Panc1 (cell line): Measurements from ENCODE around the gene MAG. TPM values are rescaled to one million over a fixed set of nuclear protein-coding genes. Genes with fewer than 3 reads are reported as not detected.

Source experiments
- ATAC-seq: fragments of 200-7000 bp; cut with Tn5 transposase; 2 replicates; pipeline ENCODE4 v1.9.1; 2020; ENCODE audit warnings: mild to moderate bottlenecking, moderate library complexity
- BruUV-seq: library from RNA; stranded (reverse); fragments of 400-500 nt; replicated peaks from 2 replicates; lab custom pipeline; 2021; lab: Mats Ljungman, UMichigan
- CTCF ChIA-PET: fragments of 300-600 bp; sonication (Branson Sonifier 250); formaldehyde crosslinking; loops from one replicate; lab custom pipeline; 2022; ENCODE audit warnings: antibody characterized with exemption; lab: Charles Lee
- POLR2A ChIA-PET: fragments of 300-600 bp; sonication (Branson Sonifier 250); formaldehyde crosslinking; loops from one replicate; lab custom pipeline; 2022; ENCODE audit warnings: antibody characterized with exemption; lab: Charles Lee
- DNase-seq: peaks from one replicate; pipeline ENCODE4 v3.0.0-alpha.2; 2010; ENCODE audit warnings: low read depth, low spot score
- H3K27ac ChIP-seq: 2 replicates; pipeline ENCODE4 v1.5.1; 2011; ENCODE audit warnings: mild to moderate bottlenecking, low read length, inconsistent platforms
- H3K27me3 ChIP-seq: fragments of 200-500 bp; sonication (Bioruptor generic); 2 replicates; pipeline ENCODE4 v1.6.0; 2014; ENCODE audit warnings: low read length, inconsistent platforms; ENCODE audit not compliant: control insufficient read depth, insufficient read depth
- H3K36me3 ChIP-seq: fragments of 200-500 bp; sonication (Bioruptor generic); 2 replicates; pipeline ENCODE4 v1.5.1; 2014; ENCODE audit warnings: inconsistent platforms, mild to moderate bottlenecking, low read length, moderate library complexity; ENCODE audit not compliant: control insufficient read depth, insufficient read depth
- H3K4me1 ChIP-seq: 2 replicates; pipeline ENCODE4 v1.5.1; 2011; ENCODE audit warnings: inconsistent platforms, mild to moderate bottlenecking, low read length, moderate library complexity; ENCODE audit not compliant: control insufficient read depth, insufficient read depth
- H3K4me3 ChIP-seq, 2 experiments: 2 replicates each; pipeline ENCODE4 v1.5.1; 2011 to 2012; ENCODE audit warnings: low read depth in 2 of 2, low read length in 2 of 2, mild to moderate bottlenecking in 2 of 2, inconsistent platforms in 1 of 2, moderate library complexity in 1 of 2
- H3K9me3 ChIP-seq: fragments of 200-500 bp; sonication (Bioruptor generic); 2 replicates; pipeline ENCODE4 v1.5.1; 2014; ENCODE audit warnings: low read depth, mild to moderate bottlenecking, inconsistent platforms, low read length, moderate library complexity; ENCODE audit not compliant: control insufficient read depth, insufficient read depth
- CTCF ChIP-seq: fragments of 450-650 bp; IDR thresholded peaks from 2 replicates; pipeline ENCODE4 v1.5.1; 2017; ENCODE audit warnings: mild to moderate bottlenecking
- POLR2AphosphoS5 ChIP-seq: IDR thresholded peaks from 2 replicates; pipeline ENCODE4 v1.6.1; 2012; ENCODE audit warnings: mild to moderate bottlenecking, low read depth, low read length, moderate library complexity
- REST ChIP-seq, 2 experiments: IDR thresholded peaks; 2 replicates each; pipeline ENCODE4 v1.6.1; 2011 to 2012; ENCODE audit warnings: low read depth in 2 of 2, control low read depth in 1 of 2, low read length in 1 of 2, mild to moderate bottlenecking in 1 of 2, moderate library complexity in 1 of 2; ENCODE audit not compliant: insufficient read depth in 1 of 2
- SIN3A ChIP-seq: IDR thresholded peaks from 2 replicates; pipeline ENCODE4 v1.6.1; 2012; ENCODE audit warnings: low read depth, mild to moderate bottlenecking, low read length, moderate library complexity, borderline replicate concordance; ENCODE audit not compliant: insufficient read depth
- TCF7L2 ChIP-seq: IDR thresholded peaks from 2 replicates; pipeline ENCODE4 v1.6.1; 2011; ENCODE audit warnings: mild to moderate bottlenecking, low read depth, low read length, inconsistent platforms
- in situ Hi-C: cut with HindIII; loops from 2 replicates; pipeline ENCODE4 v1.10.0; 2016; ENCODE audit warnings: low sequenced_read_pairs, low pct_unique_long_range_greater_than_20kb
- intact Hi-C: fragments of 100-400 bp; cut with micrococcal nuclease; formaldehyde crosslinking; loops from one replicate; pipeline ENCODE4 v1.10.0; 2022; ENCODE audit not compliant: unreplicated experiment
- total RNA-seq: library from RNA; stranded (reverse); gene quantifications from one replicate; pipeline ENCODE4 v1.2.1, GENCODE V29; 2021; ENCODE audit not compliant: unreplicated experiment

The MAG gene
- total RNA-seq, 1 experiment from 2014 or later: not detected

DNA sequence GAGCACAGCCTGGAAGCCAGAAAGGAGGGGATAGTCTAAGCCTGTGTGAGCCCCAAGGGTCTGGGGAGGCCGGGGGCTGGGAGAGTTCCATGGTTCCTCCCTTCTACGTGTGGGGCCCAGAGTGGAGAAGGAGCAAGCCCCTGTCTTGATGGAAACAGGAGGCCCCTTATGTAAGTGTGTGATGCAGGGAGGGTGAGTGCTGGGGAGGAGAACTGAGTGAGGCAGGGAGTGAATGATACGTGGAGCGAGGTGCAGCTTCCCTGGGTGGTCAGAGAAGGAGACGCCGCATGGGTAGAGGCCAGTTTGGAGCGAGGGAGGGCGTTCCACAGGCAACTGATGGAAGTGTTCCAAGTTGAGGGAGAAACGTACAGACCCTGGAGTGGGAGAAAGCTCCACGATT lies 16.0 kb downstream of the MAG start:
- intact Hi-C loops (no loop called here), in situ Hi-C loops (no loop called here)
- Histone ChIP-seq H3K27me3 (no peaks in the 10 kb centered on the region; the same call in 1 of the 2 replicates), H3K9me3 (no peaks in the 10 kb centered on the region), H3K36me3 (no peaks in the 10 kb centered on the region), H3K4me3 (no peak overlapping the region), H3K27ac (no peak overlapping the region), H3K4me1 (0 out of 2 replicates have a peak, but pooled peaks cover 5% of the 10 kb centered on the region)
- no peak for ATAC-seq
- ChIA-PET POLR2A (no interaction called here), CTCF (no interaction called here)
- no TSS peak for BruUV-seq
- DNase-seq: no peak
- TF ChIP-seq TCF7L2 (no peak), CTCF (no peak), REST (IDR thresholded peaks at IDR 0.05; ENCODE audit: insufficient read depth in 1 of 2, low read depth in 2 of 2, low read length in 1 of 2) (no peak), SIN3A (no peak), POLR2AphosphoS5 (no peak)

DNA sequence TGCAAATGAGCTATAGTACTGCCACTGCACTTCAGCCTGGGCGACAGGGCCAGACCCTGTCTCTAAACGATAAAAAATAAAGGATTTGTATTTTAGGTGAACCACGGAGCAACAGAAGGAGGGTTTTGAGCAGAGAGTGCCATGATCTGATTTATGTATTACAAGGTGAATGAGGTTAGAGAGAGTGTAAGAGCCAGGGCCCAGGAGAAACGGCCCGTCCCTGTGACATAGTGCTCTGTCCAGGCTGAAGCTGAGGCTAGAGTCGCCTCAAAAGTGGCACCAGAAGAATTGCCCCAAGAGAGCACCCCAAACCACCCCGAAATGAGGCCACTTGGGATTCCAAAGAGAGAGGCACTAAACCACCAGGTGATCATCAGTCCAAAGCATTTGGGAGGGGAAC lies 16.9 kb downstream of the MAG start:
- ChIA-PET CTCF (no interaction called here), POLR2A (no interaction called here)
- no peak for DNase-seq

More for the DNA sequence above, 16.9 kb downstream of the MAG start:
- ATAC-seq: no peak
- no peaks in the 10 kb centered on the region for H3K36me3 ChIP-seq
- H3K4me3 ChIP-seq: no peak overlapping the region
- H3K4me1 ChIP-seq: 0 out of 2 replicates have a peak, but pooled peaks cover 5% of the 10 kb centered on the region
- TF ChIP-seq TCF7L2: no peak
- TF ChIP-seq SIN3A: no peak
- no peak for TF ChIP-seq CTCF
- no peak for TF ChIP-seq REST (IDR thresholded peaks at IDR 0.05; ENCODE audit: insufficient read depth in 1 of 2, low read depth in 2 of 2, low read length in 1 of 2)
- no peak for TF ChIP-seq POLR2AphosphoS5
- H3K9me3 ChIP-seq: no peaks in the 10 kb centered on the region
- BruUV-seq: no TSS peak
- in situ Hi-C loops (no loop called here), intact Hi-C loops (no loop called here)
- H3K27ac ChIP-seq: no peak overlapping the region
- H3K27me3 ChIP-seq: no peaks in the 10 kb centered on the region
